C4-2B (cell line): ENCODE results near the gene BARHL1.

Source experiments
- H3K27ac ChIP-seq: fragments of 450-650 bp; 2 replicates; pipeline ENCODE4 v1.5.1; 2017
- CTCF ChIP-seq: fragments of 450-650 bp; conservative IDR thresholded peaks from 2 replicates; pipeline ENCODE4 v1.5.1; 2017; ENCODE audit warnings: mild to moderate bottlenecking
- ZFX ChIP-seq: fragments of 450-650 bp; IDR thresholded peaks from 2 replicates; pipeline ENCODE4 v1.6.1; 2017

The BARHL1 gene

GRCh38 chr9:132583584-132584304 is 1.3 kb downstream of the BARHL1 start:
- no peak overlapping the region for H3K27ac ChIP-seq
- TF ChIP-seq ZFX = no peak

- H3K27ac ChIP-seq = no peak overlapping the region
- TF ChIP-seq ZFX = no peak
- TF ChIP-seq CTCF = no peak
Measured at GRCh38 chr9:132584601-132585560, 2.5 kb downstream of the BARHL1 start.

- no peak for TF ChIP-seq CTCF
- no peak for TF ChIP-seq ZFX
- H3K27ac ChIP-seq = no peak overlapping the region
Measured at GRCh38 chr9:132585954-132586829, 3.8 kb downstream of the BARHL1 start.

- H3K27ac ChIP-seq = no peak overlapping the region
- TF ChIP-seq ZFX = no peak
- TF ChIP-seq CTCF = no peak
Measured at GRCh38 chr9:132586830-132587591, 4.6 kb downstream of the BARHL1 start.

- no peak overlapping the region for H3K27ac ChIP-seq
- TF ChIP-seq ZFX (no peak), CTCF (no peak)
Measured at GRCh38 chr9:132587592-132587955, 5.2 kb downstream of the BARHL1 start.

GRCh38 chr9:132588098-132588497 is 5.7 kb downstream of the BARHL1 start:
- TF ChIP-seq ZFX (no peak), CTCF (no peak)

More at GRCh38 chr9:132588098-132588497, 5.7 kb downstream of the BARHL1 start:
- no peak overlapping the region for H3K27ac ChIP-seq
